GM19395 (cell line): ENCODE results near the gene CENPU.
"Not testable (repeated sequence)": the region's sequence is repeated elsewhere in the genome, so short reads cannot be mapped to it uniquely, and the experiment has no call there.

Experiments
- ATAC-seq: cut with Tn5 transposase; IDR thresholded peaks from one replicate; pipeline ENCODE4 v1.9.1; 2021; ENCODE audit warnings: mild to moderate bottlenecking, moderate library complexity; ENCODE audit not compliant: unreplicated experiment

CENPU gene

GRCh38 chr4:184752496-184753275 lies 18.8 kb upstream of the CENPU start:
- ATAC-seq: no peak

- no peak for ATAC-seq
These were observed 17.7 kb upstream of the CENPU start for GRCh38 chr4:184751585-184751956.

- ATAC-seq: no peak
These were observed 17.2 kb upstream of the CENPU start for GRCh38 chr4:184750926-184751584.

GRCh38 chr4:184748251-184748652 lies 14.4 kb upstream of the CENPU start:
- no peak for ATAC-seq

- no peak for ATAC-seq
These were observed 13.3 kb upstream of the CENPU start for GRCh38 chr4:184747034-184747830.

GRCh38 chr4:184745831-184746795 lies 12.2 kb upstream of the CENPU start:
- ATAC-seq: peak; percentile 73

- no peak for ATAC-seq
These were observed 10.3 kb upstream of the CENPU start for GRCh38 chr4:184744236-184744635.

GRCh38 chr4:184743650-184744049 lies 9.8 kb upstream of the CENPU start:
- no peak for ATAC-seq

GRCh38 chr4:184741651-184742050 lies 7.8 kb upstream of the CENPU start:
- ATAC-seq: not testable (repeated sequence)

GRCh38 chr4:184740980-184741391 lies 7.1 kb upstream of the CENPU start:
- no peak for ATAC-seq

- ATAC-seq: not testable (repeated sequence)
These were observed 5.7 kb upstream of the CENPU start for GRCh38 chr4:184739575-184739974.

GRCh38 chr4:184734758-184735157 lies 862 bp upstream of the CENPU start:
- no peak for ATAC-seq

- ATAC-seq: no peak
These were observed 1.8 kb downstream of the CENPU start for GRCh38 chr4:184732126-184732525.

- no peak for ATAC-seq
These were observed 2.8 kb downstream of the CENPU start for GRCh38 chr4:184731056-184731455.

GRCh38 chr4:184729946-184730345 lies 4.0 kb downstream of the CENPU start:
- ATAC-seq: no peak

- ATAC-seq: no peak
These were observed 5.0 kb downstream of the CENPU start for GRCh38 chr4:184728858-184729257.

GRCh38 chr4:184727430-184727829 lies 6.5 kb downstream of the CENPU start:
- no peak for ATAC-seq

- no peak for ATAC-seq
These were observed 11.1 kb downstream of the CENPU start for GRCh38 chr4:184722798-184723197.

- no peak for ATAC-seq
These were observed 12.6 kb downstream of the CENPU start for GRCh38 chr4:184721254-184721653.

- no peak for ATAC-seq
These were observed 14.5 kb downstream of the CENPU start for GRCh38 chr4:184719407-184719806.

- no peak for ATAC-seq
These were observed 18.4 kb downstream of the CENPU start for GRCh38 chr4:184715526-184715925.
